Measurements from ENCODE around the gene PSTK. TPM values are rescaled to one million over a fixed set of nuclear protein-coding genes. Genes with fewer than 3 reads are reported as not detected.

The PSTK gene
- polyA plus RNA-seq, 1 donor from 2014 or later: 21.0 TPM

DNA sequence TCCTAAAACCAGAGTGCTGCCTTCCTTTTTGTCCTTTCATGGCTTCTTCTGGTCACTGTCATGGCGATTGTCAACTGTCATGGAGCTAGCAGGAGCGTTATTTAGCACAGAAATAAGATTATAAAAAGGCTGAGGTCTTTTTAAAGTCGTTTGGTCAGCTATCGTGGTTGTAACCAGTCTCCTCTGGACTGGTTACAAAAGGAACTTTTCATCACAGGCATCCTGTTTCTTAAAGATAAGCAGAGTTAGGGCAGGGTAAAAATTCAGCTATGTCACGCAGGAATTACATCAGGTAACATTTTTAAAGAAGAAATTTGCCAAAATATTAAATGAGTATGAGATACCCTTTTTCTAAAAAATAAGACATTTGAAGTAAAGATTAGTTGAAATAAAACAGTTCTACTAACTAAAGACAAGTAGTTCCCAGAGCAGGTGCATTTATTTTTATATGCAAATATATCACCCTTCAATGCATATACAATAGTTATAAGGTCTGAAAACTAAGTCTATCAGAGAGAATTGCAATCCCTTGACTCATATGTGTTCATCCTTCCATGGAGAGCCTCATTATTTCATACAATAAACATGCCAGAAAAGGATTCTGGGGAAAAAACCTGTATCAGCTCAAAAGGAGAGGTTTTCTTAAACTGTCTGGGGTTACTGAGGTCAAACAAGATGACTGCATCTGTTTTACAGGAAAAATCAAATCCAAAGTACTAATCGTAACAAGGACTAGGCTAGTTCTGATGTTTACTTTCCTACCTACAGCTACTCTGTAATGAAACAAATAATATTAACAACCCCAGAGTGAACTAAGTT lies 48.9 kb upstream of the PSTK start:
- no peak overlapping the region for H2AFZ ChIP-seq (ENCODE audit: low read depth, low read length)
- TF ChIP-seq, protein P1, sequence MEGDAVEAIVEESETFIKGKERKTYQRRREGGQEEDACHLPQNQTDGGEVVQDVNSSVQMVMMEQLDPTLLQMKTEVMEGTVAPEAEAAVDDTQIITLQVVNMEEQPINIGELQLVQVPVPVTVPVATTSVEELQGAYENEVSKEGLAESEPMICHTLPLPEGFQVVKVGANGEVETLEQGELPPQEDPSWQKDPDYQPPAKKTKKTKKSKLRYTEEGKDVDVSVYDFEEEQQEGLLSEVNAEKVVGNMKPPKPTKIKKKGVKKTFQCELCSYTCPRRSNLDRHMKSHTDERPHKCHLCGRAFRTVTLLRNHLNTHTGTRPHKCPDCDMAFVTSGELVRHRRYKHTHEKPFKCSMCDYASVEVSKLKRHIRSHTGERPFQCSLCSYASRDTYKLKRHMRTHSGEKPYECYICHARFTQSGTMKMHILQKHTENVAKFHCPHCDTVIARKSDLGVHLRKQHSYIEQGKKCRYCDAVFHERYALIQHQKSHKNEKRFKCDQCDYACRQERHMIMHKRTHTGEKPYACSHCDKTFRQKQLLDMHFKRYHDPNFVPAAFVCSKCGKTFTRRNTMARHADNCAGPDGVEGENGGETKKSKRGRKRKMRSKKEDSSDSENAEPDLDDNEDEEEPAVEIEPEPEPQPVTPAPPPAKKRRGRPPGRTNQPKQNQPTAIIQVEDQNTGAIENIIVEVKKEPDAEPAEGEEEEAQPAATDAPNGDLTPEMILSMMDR (IDR thresholded peaks at IDR 0.05; ENCODE audit: poor library complexity, severe bottlenecking): no peak
- no peak for TF ChIP-seq TAF1 (IDR thresholded peaks at IDR 0.05; ENCODE audit: low read depth)
- TF ChIP-seq POLR2AphosphoS5 (IDR thresholded peaks at IDR 0.05): no peak
- no peak for TF ChIP-seq SMC3 (conservative IDR thresholded peaks at IDR 0.05; ENCODE audit: poor library complexity)
- TF ChIP-seq RAD21 (conservative IDR thresholded peaks at IDR 0.05): no peak
- TF ChIP-seq EZH2 (IDR thresholded peaks at IDR 0.05; ENCODE audit: borderline replicate concordance, insufficient read depth, low read length, poor library complexity, severe bottlenecking): no peak
- TF ChIP-seq EP300 (conservative IDR thresholded peaks at IDR 0.05; ENCODE audit: poor library complexity, severe bottlenecking): no peak
- TF ChIP-seq, protein P2, sequence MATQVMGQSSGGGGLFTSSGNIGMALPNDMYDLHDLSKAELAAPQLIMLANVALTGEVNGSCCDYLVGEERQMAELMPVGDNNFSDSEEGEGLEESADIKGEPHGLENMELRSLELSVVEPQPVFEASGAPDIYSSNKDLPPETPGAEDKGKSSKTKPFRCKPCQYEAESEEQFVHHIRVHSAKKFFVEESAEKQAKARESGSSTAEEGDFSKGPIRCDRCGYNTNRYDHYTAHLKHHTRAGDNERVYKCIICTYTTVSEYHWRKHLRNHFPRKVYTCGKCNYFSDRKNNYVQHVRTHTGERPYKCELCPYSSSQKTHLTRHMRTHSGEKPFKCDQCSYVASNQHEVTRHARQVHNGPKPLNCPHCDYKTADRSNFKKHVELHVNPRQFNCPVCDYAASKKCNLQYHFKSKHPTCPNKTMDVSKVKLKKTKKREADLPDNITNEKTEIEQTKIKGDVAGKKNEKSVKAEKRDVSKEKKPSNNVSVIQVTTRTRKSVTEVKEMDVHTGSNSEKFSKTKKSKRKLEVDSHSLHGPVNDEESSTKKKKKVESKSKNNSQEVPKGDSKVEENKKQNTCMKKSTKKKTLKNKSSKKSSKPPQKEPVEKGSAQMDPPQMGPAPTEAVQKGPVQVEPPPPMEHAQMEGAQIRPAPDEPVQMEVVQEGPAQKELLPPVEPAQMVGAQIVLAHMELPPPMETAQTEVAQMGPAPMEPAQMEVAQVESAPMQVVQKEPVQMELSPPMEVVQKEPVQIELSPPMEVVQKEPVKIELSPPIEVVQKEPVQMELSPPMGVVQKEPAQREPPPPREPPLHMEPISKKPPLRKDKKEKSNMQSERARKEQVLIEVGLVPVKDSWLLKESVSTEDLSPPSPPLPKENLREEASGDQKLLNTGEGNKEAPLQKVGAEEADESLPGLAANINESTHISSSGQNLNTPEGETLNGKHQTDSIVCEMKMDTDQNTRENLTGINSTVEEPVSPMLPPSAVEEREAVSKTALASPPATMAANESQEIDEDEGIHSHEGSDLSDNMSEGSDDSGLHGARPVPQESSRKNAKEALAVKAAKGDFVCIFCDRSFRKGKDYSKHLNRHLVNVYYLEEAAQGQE (IDR thresholded peaks at IDR 0.05; ENCODE audit: borderline replicate concordance): no peak
- no peak for TF ChIP-seq MXI1 (conservative IDR thresholded peaks at IDR 0.05; ENCODE audit: poor library complexity, severe bottlenecking)
- no peak overlapping the region for H3K4me3 ChIP-seq (ENCODE audit: low read length)
- no peaks in the 10 kb centered on the region for H3K9me3 ChIP-seq (ENCODE audit: low read length)
- no peak overlapping the region for H3K27ac ChIP-seq (ENCODE audit: low read length)
- H4K20me1 ChIP-seq (ENCODE audit: insufficient read depth): no peaks in the 10 kb centered on the region
- H3K4me2 ChIP-seq (ENCODE audit: low read length): no peak overlapping the region
- H3F3A ChIP-seq (ENCODE audit: insufficient read depth, low read length, poor library complexity, severe bottlenecking): no peaks in the 10 kb centered on the region
- no peak overlapping the region for H3K9ac ChIP-seq (ENCODE audit: low read length)
- no peaks in the 10 kb centered on the region for H3K27me3 ChIP-seq (ENCODE audit: insufficient read depth, low read depth, low read length)
- H3K79me2 ChIP-seq (replicated peaks; ENCODE audit: insufficient read depth, low read length): no peaks in the 10 kb centered on the region
- H3K36me3 ChIP-seq (ENCODE audit: insufficient read depth, low read length): no peaks in the 10 kb centered on the region
- no peaks in the 10 kb centered on the region for H3K9me2 ChIP-seq (ENCODE audit: insufficient read depth, low read length)

DNA sequence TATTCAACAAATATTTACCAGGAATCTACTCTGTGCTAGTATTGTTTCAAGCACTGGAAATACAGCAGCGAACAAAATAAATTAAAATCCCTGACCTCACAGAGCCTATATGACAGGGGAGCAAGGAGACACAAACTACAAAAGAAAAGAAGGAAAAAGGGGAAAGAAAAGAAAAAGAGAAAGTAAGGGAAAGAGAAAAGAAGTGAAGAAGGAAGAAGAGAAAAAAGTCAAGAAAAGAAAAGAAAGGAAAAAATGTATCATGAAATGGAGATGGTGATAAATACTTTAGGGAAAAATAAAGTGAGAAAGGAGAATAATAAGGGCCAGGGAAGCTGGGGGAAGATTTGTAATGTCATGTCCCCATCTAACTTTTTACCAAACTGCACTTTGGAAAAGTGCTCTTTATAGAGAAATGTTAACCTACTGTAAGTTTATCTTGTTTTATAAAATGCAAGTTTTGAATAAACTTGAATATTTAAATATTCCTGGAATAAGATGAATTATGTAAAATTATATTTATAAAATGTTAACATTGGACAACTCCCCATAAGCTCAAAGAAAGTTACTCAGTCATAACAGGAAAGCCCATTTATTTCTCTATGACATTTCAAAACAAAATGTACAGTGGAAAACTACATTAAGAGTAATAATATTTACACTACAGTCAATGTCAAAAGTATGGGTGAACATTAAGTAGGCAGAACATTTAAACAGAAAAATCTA lies 40.9 kb upstream of the PSTK start:
- Histone ChIP-seq H3K9me2 (ENCODE audit: insufficient read depth, low read length) (no peaks in the 10 kb centered on the region), H4K20me1 (ENCODE audit: insufficient read depth) (no peaks in the 10 kb centered on the region), H3K27me3 (ENCODE audit: insufficient read depth, low read depth, low read length) (no peaks in the 10 kb centered on the region), H3K79me2 (replicated peaks; ENCODE audit: insufficient read depth, low read length) (no peaks in the 10 kb centered on the region), H3K9me3 (ENCODE audit: low read length) (no peaks in the 10 kb centered on the region), H3K4me3 (ENCODE audit: low read length) (no peak overlapping the region), H3K9ac (ENCODE audit: low read length) (no peak overlapping the region), H2AFZ (ENCODE audit: low read depth, low read length) (no peak overlapping the region), H3K27ac (ENCODE audit: low read length) (peak overlapping the region; percentile 78), H3K36me3 (ENCODE audit: insufficient read depth, low read length) (no peaks in the 10 kb centered on the region), H3K4me2 (ENCODE audit: low read length) (peak overlapping the region; percentile 29), H3F3A (ENCODE audit: insufficient read depth, low read length, poor library complexity, severe bottlenecking) (no peaks in the 10 kb centered on the region)
- no peak for TF ChIP-seq RAD21 (conservative IDR thresholded peaks at IDR 0.05)
- TF ChIP-seq TAF1 (IDR thresholded peaks at IDR 0.05; ENCODE audit: low read depth): no peak
- TF ChIP-seq, protein P2 (IDR thresholded peaks at IDR 0.05; ENCODE audit: borderline replicate concordance): no peak
- TF ChIP-seq EZH2 (IDR thresholded peaks at IDR 0.05; ENCODE audit: borderline replicate concordance, insufficient read depth, low read length, poor library complexity, severe bottlenecking): no peak

All from neural cell (in vitro differentiated cells).